ENCODE measurements around the gene PDC. TPM values are rescaled to one million over a fixed set of nuclear protein-coding genes. Genes with fewer than 3 reads are reported as not detected.

The PDC gene
- polyA plus RNA-seq (2012; ENCODE audit: low read depth, missing spikeins): not detected

- DNase-seq (ENCODE audit: insufficient read length, low spot score) (no peak), FAIRE-seq (no peak)
- no peak for TF ChIP-seq POLR2AphosphoS5 (IDR thresholded peaks at IDR 0.05; ENCODE audit: low read depth, low read length)
- TF ChIP-seq POLR2A (IDR thresholded peaks at IDR 0.05; ENCODE audit: low read depth, low read length): no peak
- no peak for TF ChIP-seq TAF1 (IDR thresholded peaks at IDR 0.05; ENCODE audit: low read depth, low read length)
- TF ChIP-seq POU2F2 (IDR thresholded peaks at IDR 0.05; ENCODE audit: low read depth, low read length): no peak
These were observed at the start of gene PDC for GRCh38 chr1:186461014-186461413. Gene PDC (minus strand): TSS chr1:186461114. CDS start chr1:186449459, 11,655 bp downstream.

GRCh38 chr1:186503190-186503589 is 42.3 kb upstream of the PDC start:
- FAIRE-seq: no peak
- DNase-seq (ENCODE audit: insufficient read length, low spot score): no peak
- no peak for TF ChIP-seq POLR2A (IDR thresholded peaks at IDR 0.05; ENCODE audit: low read depth, low read length)
- no peak for TF ChIP-seq POLR2AphosphoS5 (IDR thresholded peaks at IDR 0.05; ENCODE audit: low read depth, low read length)
- no peak for TF ChIP-seq TAF1 (IDR thresholded peaks at IDR 0.05; ENCODE audit: low read depth, low read length)
- TF ChIP-seq POU2F2 (IDR thresholded peaks at IDR 0.05; ENCODE audit: low read depth, low read length): no peak
- no peak for TF ChIP-seq PAX5 (IDR thresholded peaks at IDR 0.05; ENCODE audit: insufficient read depth, low read length, severe bottlenecking)
- no peak for TF ChIP-seq SPI1 (IDR thresholded peaks at IDR 0.05; ENCODE audit: low read depth, low read length)

- FAIRE-seq: no peak
- peak; percentile 78 for TF ChIP-seq SPI1 (IDR thresholded peaks at IDR 0.05; ENCODE audit: low read depth, low read length)
- no peak for TF ChIP-seq POLR2AphosphoS5 (IDR thresholded peaks at IDR 0.05; ENCODE audit: low read depth, low read length)
- no peak for DNase-seq (ENCODE audit: insufficient read length, low spot score)
These were observed 41.2 kb upstream of the PDC start for GRCh38 chr1:186502087-186502486.

- DNase-seq (ENCODE audit: insufficient read length, low spot score) (no peak), FAIRE-seq (no peak)
- TF ChIP-seq SPI1 (IDR thresholded peaks at IDR 0.05; ENCODE audit: low read depth, low read length) (no peak), PAX5 (IDR thresholded peaks at IDR 0.05; ENCODE audit: insufficient read depth, low read length, severe bottlenecking) (no peak), POU2F2 (IDR thresholded peaks at IDR 0.05; ENCODE audit: low read depth, low read length) (no peak)
These were observed 39.9 kb upstream of the PDC start for GRCh38 chr1:186500804-186501203.

GRCh38 chr1:186499571-186499970 is 38.7 kb upstream of the PDC start:
- DNase-seq (ENCODE audit: insufficient read length, low spot score) (no peak), FAIRE-seq (no peak)
- TF ChIP-seq TAF1 (IDR thresholded peaks at IDR 0.05; ENCODE audit: low read depth, low read length): no peak
- no peak for TF ChIP-seq SPI1 (IDR thresholded peaks at IDR 0.05; ENCODE audit: low read depth, low read length)
- TF ChIP-seq PAX5 (IDR thresholded peaks at IDR 0.05; ENCODE audit: insufficient read depth, low read length, severe bottlenecking): no peak
- no peak for TF ChIP-seq POLR2A (IDR thresholded peaks at IDR 0.05; ENCODE audit: low read depth, low read length)
- no peak for TF ChIP-seq POLR2AphosphoS5 (IDR thresholded peaks at IDR 0.05; ENCODE audit: low read depth, low read length)
- no peak for TF ChIP-seq POU2F2 (IDR thresholded peaks at IDR 0.05; ENCODE audit: low read depth, low read length)

GRCh38 chr1:186498695-186499389 is 37.9 kb upstream of the PDC start:
- DNase-seq (ENCODE audit: insufficient read length, low spot score) (no peak), FAIRE-seq (no peak)
- TF ChIP-seq TAF1 (IDR thresholded peaks at IDR 0.05; ENCODE audit: low read depth, low read length): no peak
- no peak for TF ChIP-seq POU2F2 (IDR thresholded peaks at IDR 0.05; ENCODE audit: low read depth, low read length)
- TF ChIP-seq SPI1 (IDR thresholded peaks at IDR 0.05; ENCODE audit: low read depth, low read length): no peak
- TF ChIP-seq POLR2A (IDR thresholded peaks at IDR 0.05; ENCODE audit: low read depth, low read length): no peak
- TF ChIP-seq POLR2AphosphoS5 (IDR thresholded peaks at IDR 0.05; ENCODE audit: low read depth, low read length): no peak
- no peak for TF ChIP-seq PAX5 (IDR thresholded peaks at IDR 0.05; ENCODE audit: insufficient read depth, low read length, severe bottlenecking)

GRCh38 chr1:186498071-186498470 is 37.2 kb upstream of the PDC start:
- TF ChIP-seq POLR2A (IDR thresholded peaks at IDR 0.05; ENCODE audit: low read depth, low read length) (no peak), POU2F2 (IDR thresholded peaks at IDR 0.05; ENCODE audit: low read depth, low read length) (no peak), PAX5 (IDR thresholded peaks at IDR 0.05; ENCODE audit: insufficient read depth, low read length, severe bottlenecking) (no peak), POLR2AphosphoS5 (IDR thresholded peaks at IDR 0.05; ENCODE audit: low read depth, low read length) (no peak)
- no peak for DNase-seq (ENCODE audit: insufficient read length, low spot score)
- FAIRE-seq: no peak

- TF ChIP-seq PAX5 (IDR thresholded peaks at IDR 0.05; ENCODE audit: insufficient read depth, low read length, severe bottlenecking) (no peak), SPI1 (IDR thresholded peaks at IDR 0.05; ENCODE audit: low read depth, low read length) (no peak), POU2F2 (IDR thresholded peaks at IDR 0.05; ENCODE audit: low read depth, low read length) (no peak), POLR2AphosphoS5 (IDR thresholded peaks at IDR 0.05; ENCODE audit: low read depth, low read length) (no peak), POLR2A (IDR thresholded peaks at IDR 0.05; ENCODE audit: low read depth, low read length) (no peak), TAF1 (IDR thresholded peaks at IDR 0.05; ENCODE audit: low read depth, low read length) (no peak)
- DNase-seq (ENCODE audit: insufficient read length, low spot score): no peak
- FAIRE-seq: no peak
These were observed 36.7 kb upstream of the PDC start for GRCh38 chr1:186497651-186498050.

- DNase-seq (ENCODE audit: insufficient read length, low spot score) (no peak), FAIRE-seq (no peak)
- no peak for TF ChIP-seq POLR2AphosphoS5 (IDR thresholded peaks at IDR 0.05; ENCODE audit: low read depth, low read length)
- TF ChIP-seq SPI1 (IDR thresholded peaks at IDR 0.05; ENCODE audit: low read depth, low read length): no peak
- no peak for TF ChIP-seq POU2F2 (IDR thresholded peaks at IDR 0.05; ENCODE audit: low read depth, low read length)
- TF ChIP-seq POLR2A (IDR thresholded peaks at IDR 0.05; ENCODE audit: low read depth, low read length): no peak
- TF ChIP-seq PAX5 (IDR thresholded peaks at IDR 0.05; ENCODE audit: insufficient read depth, low read length, severe bottlenecking): no peak
- no peak for TF ChIP-seq TAF1 (IDR thresholded peaks at IDR 0.05; ENCODE audit: low read depth, low read length)
These were observed 35.4 kb upstream of the PDC start for GRCh38 chr1:186496171-186496851.

GRCh38 chr1:186494832-186495271 is 33.9 kb upstream of the PDC start:
- FAIRE-seq (peak; percentile 67), DNase-seq (ENCODE audit: insufficient read length, low spot score) (no peak)
- peak; percentile 24; the same call in 1 of the 2 replicates for TF ChIP-seq SPI1 (IDR thresholded peaks at IDR 0.05; ENCODE audit: low read depth, low read length)
- TF ChIP-seq POU2F2 (IDR thresholded peaks at IDR 0.05; ENCODE audit: low read depth, low read length): peak; percentile 57; the same call in 1 of the 2 replicates
- TF ChIP-seq POLR2AphosphoS5 (IDR thresholded peaks at IDR 0.05; ENCODE audit: low read depth, low read length): no peak

All from GM12891 (cell line).